ENCODE measurements around the gene MBD4. TPM values are rescaled to one million over a fixed set of nuclear protein-coding genes. Genes with fewer than 3 reads are reported as not detected.
A peak's percentile ranks its signal among the peaks of the same experiment; 100 is the strongest.

MBD4 gene
- total RNA-seq, 1 experiment from 2014 or later: 130 TPM

Small RNA genes within 50 kb of the gene (small RNA-seq; reads per million reads assigned to genes)
- 4.7 reads per million, percentile 78 among the genes with 10 or more reads in this experiment for gene SNORA7B

Other genes with a start within 250 kb of the MBD4 start
- 88.1 and 108 TPM in 2 replicates for gene COPG1, start 190.3 kb downstream of the MBD4 start, total RNA-seq (2014; rRNA removed; shearing (Covaris generic); ENCODE audit: low replicate concordance)
- 169 and 275 TPM in 2 replicates for gene HMCES, start 161.1 kb downstream of the MBD4 start, total RNA-seq (2014; rRNA removed; shearing (Covaris generic); ENCODE audit: low replicate concordance)
- 0.04 TPM in 1 of 2 replicates, not detected in the other for gene EFCAB12, start 11.3 kb downstream of the MBD4 start, total RNA-seq (2014; rRNA removed; shearing (Covaris generic); ENCODE audit: low replicate concordance)
- 4.7 and 6.6 TPM in 2 replicates for gene IFT122, start 276 bp upstream of the MBD4 start, total RNA-seq (2014; rRNA removed; shearing (Covaris generic); ENCODE audit: low replicate concordance)
- not detected in 2 replicates for gene RHO, start 88.7 kb upstream of the MBD4 start, total RNA-seq (2014; rRNA removed; shearing (Covaris generic); ENCODE audit: low replicate concordance)
- not detected in 2 replicates for gene H1-8, start 103.2 kb upstream of the MBD4 start, total RNA-seq (2014; rRNA removed; shearing (Covaris generic); ENCODE audit: low replicate concordance)
- 0.52 TPM in 1 of 2 replicates, not detected in the other for gene PLXND1, start 166.7 kb upstream of the MBD4 start, total RNA-seq (2014; rRNA removed; shearing (Covaris generic); ENCODE audit: low replicate concordance)

Measured in Karpas-422 (cell line).